VCaP (cell line): Measurements from ENCODE around the gene DGKH.

Source experiments
- H3K27ac ChIP-seq: fragments of 450-650 bp; 2 replicates; pipeline ENCODE4 v1.5.1; 2017
- TF ChIP-seq, protein P1 (sequence below): fragments of 450-650 bp; conservative IDR thresholded peaks from 2 replicates; pipeline ENCODE4 v1.5.1; 2017; ENCODE audit warnings: mild to moderate bottlenecking, moderate library complexity

The DGKH gene

DNA sequence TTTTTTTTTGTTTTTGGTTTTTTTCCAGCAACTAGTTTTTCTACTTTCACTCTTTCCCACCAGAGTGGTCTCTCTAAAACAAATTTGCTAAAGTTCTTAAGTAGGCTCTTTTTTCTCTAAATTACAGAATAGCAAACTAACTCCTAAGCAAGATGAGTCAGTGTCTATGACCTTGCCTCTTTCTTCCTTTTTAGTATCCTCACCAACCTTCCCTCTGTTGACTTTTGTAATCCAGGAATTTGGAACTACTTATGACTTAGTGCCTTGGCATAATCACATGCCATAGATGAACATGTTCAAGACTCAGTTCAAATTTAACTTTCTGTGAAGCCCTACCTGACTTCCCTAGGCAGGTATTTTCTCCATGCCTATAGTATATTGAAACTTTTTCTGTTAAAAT is 191.2 kb downstream of the DGKH start:
- TF ChIP-seq, protein P1, sequence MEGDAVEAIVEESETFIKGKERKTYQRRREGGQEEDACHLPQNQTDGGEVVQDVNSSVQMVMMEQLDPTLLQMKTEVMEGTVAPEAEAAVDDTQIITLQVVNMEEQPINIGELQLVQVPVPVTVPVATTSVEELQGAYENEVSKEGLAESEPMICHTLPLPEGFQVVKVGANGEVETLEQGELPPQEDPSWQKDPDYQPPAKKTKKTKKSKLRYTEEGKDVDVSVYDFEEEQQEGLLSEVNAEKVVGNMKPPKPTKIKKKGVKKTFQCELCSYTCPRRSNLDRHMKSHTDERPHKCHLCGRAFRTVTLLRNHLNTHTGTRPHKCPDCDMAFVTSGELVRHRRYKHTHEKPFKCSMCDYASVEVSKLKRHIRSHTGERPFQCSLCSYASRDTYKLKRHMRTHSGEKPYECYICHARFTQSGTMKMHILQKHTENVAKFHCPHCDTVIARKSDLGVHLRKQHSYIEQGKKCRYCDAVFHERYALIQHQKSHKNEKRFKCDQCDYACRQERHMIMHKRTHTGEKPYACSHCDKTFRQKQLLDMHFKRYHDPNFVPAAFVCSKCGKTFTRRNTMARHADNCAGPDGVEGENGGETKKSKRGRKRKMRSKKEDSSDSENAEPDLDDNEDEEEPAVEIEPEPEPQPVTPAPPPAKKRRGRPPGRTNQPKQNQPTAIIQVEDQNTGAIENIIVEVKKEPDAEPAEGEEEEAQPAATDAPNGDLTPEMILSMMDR, result no peak
- H3K27ac ChIP-seq, result no peak overlapping the region

DNA sequence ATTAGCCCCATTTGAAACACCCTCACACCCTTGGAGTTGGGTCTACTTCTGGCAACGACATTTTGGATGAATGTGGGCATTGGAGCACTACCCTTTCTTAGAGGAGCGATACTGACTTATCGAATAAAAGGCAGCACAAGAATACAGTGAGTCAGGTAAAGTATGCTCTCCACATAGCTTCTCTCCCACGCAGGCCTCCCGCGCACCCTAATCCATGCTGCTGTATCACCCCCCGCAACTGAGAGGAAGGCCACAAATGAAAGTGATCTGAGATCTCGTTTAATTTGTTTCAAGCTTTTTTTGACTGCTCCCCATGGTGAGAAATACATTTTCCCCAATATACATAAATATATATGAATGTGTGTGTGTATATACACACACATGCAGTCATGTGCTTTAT is 198.1 kb downstream of the DGKH start:
- TF ChIP-seq, protein P1, result no peak
- no peak overlapping the region for H3K27ac ChIP-seq

DNA sequence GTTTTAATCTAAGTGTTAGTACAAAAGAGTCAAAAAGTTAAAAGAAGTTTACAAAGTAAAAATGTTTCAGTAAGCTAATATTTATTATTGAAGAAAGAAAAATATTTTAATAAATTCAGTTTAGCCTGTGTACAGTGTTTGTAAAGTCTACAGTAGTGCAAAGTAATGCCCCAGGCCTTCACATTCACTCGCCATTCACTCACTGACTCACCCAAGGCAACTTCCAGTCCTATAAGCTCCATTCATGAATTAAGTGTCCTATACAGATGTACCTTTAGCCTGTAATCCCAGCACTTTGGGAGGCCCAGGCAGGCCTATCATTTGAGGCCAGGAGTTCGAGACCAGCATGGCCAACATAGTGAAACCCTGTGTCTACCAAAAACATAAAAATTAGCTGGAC is 199.4 kb downstream of the DGKH start:
- TF ChIP-seq, protein P1, result no peak
- no peak overlapping the region for H3K27ac ChIP-seq

DNA sequence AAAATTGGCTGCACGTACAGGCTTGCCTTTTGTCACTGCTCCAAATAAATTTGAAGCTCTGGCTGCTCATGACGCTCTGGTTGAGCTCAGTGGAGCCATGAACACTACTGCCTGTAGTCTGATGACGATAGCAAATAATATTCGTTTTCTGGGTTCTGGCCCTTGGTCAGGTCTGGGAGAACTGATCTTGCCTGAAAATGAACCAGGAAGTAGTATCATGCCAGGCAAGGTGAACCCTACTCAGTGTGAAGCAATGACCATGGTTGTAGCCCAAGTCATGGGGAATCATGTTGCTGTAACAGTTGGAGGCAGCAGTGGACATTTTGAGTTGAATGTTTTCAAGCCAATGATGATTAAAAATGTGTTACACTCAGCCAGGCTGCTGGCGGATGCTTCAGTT is 207.4 kb downstream of the DGKH start:
- no peak overlapping the region for H3K27ac ChIP-seq
- TF ChIP-seq, protein P1, result no peak

DNA sequence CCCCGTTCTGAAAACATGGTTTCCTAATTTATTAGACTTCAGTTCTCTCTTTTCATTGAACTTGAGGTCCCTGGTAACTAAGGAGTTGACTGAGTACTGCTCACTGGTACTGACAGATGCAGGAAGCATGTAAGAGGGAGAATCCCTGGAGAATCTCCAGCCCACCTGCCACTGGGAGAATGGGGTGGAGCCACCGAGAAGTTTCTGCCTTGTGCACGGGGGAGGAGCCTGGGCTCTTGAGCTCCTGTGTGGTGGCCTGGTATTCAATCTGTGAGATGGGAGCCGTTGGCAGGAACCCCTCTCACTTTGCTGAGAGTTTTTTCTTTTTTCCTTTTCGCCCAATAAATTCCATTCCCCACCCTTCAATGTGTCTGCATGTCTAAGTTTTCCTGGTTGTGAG is 210.3 kb downstream of the DGKH start:
- TF ChIP-seq, protein P1, result no peak
- no peak overlapping the region for H3K27ac ChIP-seq

DNA sequence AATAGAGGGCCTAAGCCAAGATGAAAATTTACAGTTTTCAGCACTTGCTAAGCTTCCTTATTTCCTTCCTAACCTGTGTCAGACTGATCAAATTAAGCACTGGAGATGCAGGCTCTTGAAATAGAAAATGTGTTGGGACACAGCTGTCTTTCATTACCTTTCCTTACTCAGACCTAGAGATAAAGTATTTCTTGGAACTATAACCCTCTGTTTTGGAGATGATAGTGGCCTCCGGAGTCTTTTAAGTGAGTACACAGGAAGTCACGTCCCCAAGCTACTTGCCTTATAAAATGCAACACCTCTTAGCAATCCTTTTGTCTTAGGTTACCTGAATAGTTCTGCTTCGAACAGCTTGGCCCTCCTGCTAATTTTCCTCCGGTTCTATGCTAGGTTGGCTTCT is 211.1 kb downstream of the DGKH start:
- TF ChIP-seq, protein P1, result no peak
- H3K27ac ChIP-seq, result no peak overlapping the region

DNA sequence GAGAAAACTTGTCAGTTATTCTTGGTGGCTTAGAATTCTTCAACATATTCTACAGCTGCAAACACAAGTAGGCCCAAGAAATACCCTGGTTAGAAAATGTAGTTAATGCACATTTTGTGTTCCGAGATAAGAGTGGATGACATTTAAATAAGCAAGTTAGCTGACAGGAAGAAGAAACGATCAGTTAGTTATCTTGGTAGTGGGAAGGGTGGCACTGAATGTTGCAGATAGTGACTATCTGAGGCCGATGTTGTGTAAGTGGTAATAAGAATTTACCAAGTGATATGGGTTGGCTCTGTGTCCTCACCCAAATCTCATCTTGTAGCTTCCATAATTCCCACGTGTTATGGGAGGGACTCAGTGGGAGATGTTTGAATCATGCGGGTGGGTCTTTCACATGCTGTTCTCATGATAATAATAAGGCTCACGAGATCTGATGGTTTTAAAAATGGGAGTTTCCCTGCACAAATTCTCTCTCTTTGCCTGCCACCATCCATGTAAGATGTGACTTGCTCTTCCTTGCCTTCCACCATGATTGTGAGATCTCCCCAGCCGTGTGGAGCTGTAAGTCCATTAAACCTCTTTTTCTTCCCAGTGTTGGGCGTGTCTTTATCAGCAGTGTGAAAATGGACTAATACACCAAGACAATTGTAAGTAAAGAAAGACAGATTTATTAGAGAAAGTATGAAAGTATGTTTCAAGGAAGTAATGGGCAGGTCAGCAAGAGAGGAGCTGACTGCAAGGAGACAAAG is 212.6 kb downstream of the DGKH start:
- TF ChIP-seq, protein P1, result no peak
- no peak overlapping the region for H3K27ac ChIP-seq
